Karpas-422 (cell line): Measurements from ENCODE around the gene CCDC81. TPM values are rescaled to one million over a fixed set of nuclear protein-coding genes. Genes with fewer than 3 reads are reported as not detected.

Experiments
- DNase-seq: peaks from one replicate; pipeline ENCODE4 v3.0.0-alpha.2; 2015
- H2AFZ ChIP-seq: fragments of 200-600 bp; sonication (generic); 2 replicates; pipeline ENCODE4 v1.6.1; 2014; ENCODE audit warnings: antibody characterized with exemption, low read length, mixed read lengths
- H3K27ac ChIP-seq: fragments of 200-600 bp; sonication (generic); 2 replicates; pipeline ENCODE4 v1.5.1; 2014; ENCODE audit warnings: mild to moderate bottlenecking, low read length, moderate library complexity
- H3K27me3 ChIP-seq: fragments of 200-600 bp; sonication (generic); 2 replicates; pipeline ENCODE4 v1.6.1; 2014; ENCODE audit warnings: low read length, mixed read lengths
- H3K36me3 ChIP-seq: fragments of 200-600 bp; sonication (generic); 2 replicates; pipeline ENCODE4 v1.6.1; 2014; ENCODE audit warnings: low read length, mixed read lengths; ENCODE audit not compliant: insufficient read depth
- H3K4me1 ChIP-seq: fragments of 200-600 bp; sonication (generic); 2 replicates; pipeline ENCODE4 v1.6.1; 2014; ENCODE audit warnings: mild to moderate bottlenecking, low read length, mixed read lengths
- H3K4me2 ChIP-seq: fragments of 200-600 bp; sonication (generic); 2 replicates; pipeline ENCODE4 v1.6.1; 2014; ENCODE audit warnings: low read length, low read depth, mild to moderate bottlenecking; ENCODE audit not compliant: poor library complexity, severe bottlenecking
- H3K4me3 ChIP-seq: fragments of 200-600 bp; sonication (generic); 2 replicates; pipeline ENCODE4 v1.5.1; 2014; ENCODE audit warnings: mild to moderate bottlenecking, antibody characterized with exemption, low read length, mixed read lengths
- H3K79me2 ChIP-seq: fragments of 200-600 bp; sonication (generic); 2 replicates; pipeline ENCODE4 v1.6.1; 2014; ENCODE audit warnings: mild to moderate bottlenecking, low read length, mixed read lengths
- H3K9ac ChIP-seq: fragments of 200-600 bp; sonication (generic); 2 replicates; pipeline ENCODE4 v1.6.0; 2014; ENCODE audit warnings: low read length
- H3K9me2 ChIP-seq: fragments of 200-600 bp; sonication (generic), shearing (Covaris generic); replicated peaks from 2 replicates; pipeline ENCODE4 v1.6.0; 2014; ENCODE audit warnings: mild to moderate bottlenecking, low read length, moderate library complexity; ENCODE audit not compliant: insufficient read depth
- H3K9me3 ChIP-seq: fragments of 300-700, 200-600 bp; sonication (generic); 2 replicates; pipeline ENCODE4 v1.6.1; 2014; ENCODE audit warnings: low read length, mixed read lengths
- H4K20me1 ChIP-seq: fragments of 200-600 bp; sonication (generic); 2 replicates; pipeline ENCODE4 v1.6.1; 2014; ENCODE audit warnings: mild to moderate bottlenecking, antibody characterized with exemption, low read length, low read depth; ENCODE audit not compliant: insufficient read depth
- total RNA-seq: library from RNA; depleted of rRNA; stranded (reverse); fragments of >200 nt; shearing (Covaris generic); gene quantifications from 2 replicates; pipeline ENCODE4 v1.2.3, GENCODE V29; 2014; ENCODE audit warnings: low replicate concordance

CCDC81 gene
- total RNA-seq, 1 experiment from 2014 or later: 1.6 TPM

- Histone ChIP-seq H3K27me3 (0 out of 2 replicates have a peak, but pooled peaks cover 3% of the 10 kb centered on the region), H3K9ac (no peak overlapping the region), H3K79me2 (no peaks in the 10 kb centered on the region), H3K36me3 (no peaks in the 10 kb centered on the region), H3K4me1 (no peaks in the 10 kb centered on the region), H3K9me3 (no peaks in the 10 kb centered on the region), H2AFZ (no peak overlapping the region), H3K27ac (no peak overlapping the region), H3K4me2 (no peak overlapping the region), H3K4me3 (no peak overlapping the region), H4K20me1 (no peaks in the 10 kb centered on the region), H3K9me2 (no peaks in the 10 kb centered on the region)
- no peak for DNase-seq
Measured at GRCh38 chr11:86395061-86395551, 20.4 kb downstream of the CCDC81 start.

- no peak overlapping the region for H3K4me3 ChIP-seq
- no peak overlapping the region for H3K9ac ChIP-seq
- no peak overlapping the region for H3K4me2 ChIP-seq
- H4K20me1 ChIP-seq: no peaks in the 10 kb centered on the region
- no peak for DNase-seq
- H2AFZ ChIP-seq: no peak overlapping the region
- H3K79me2 ChIP-seq: no peaks in the 10 kb centered on the region
- no peaks in the 10 kb centered on the region for H3K9me2 ChIP-seq
- H3K27me3 ChIP-seq: 0 out of 2 replicates have a peak, but pooled peaks cover 3% of the 10 kb centered on the region
- H3K9me3 ChIP-seq: no peaks in the 10 kb centered on the region
- H3K27ac ChIP-seq: no peak overlapping the region
- no peaks in the 10 kb centered on the region for H3K4me1 ChIP-seq
- no peaks in the 10 kb centered on the region for H3K36me3 ChIP-seq
Measured at GRCh38 chr11:86396396-86396795, 21.7 kb downstream of the CCDC81 start.

GRCh38 chr11:86397351-86397750 lies 22.7 kb downstream of the CCDC81 start:
- Histone ChIP-seq H3K79me2 (no peaks in the 10 kb centered on the region), H3K9me3 (no peaks in the 10 kb centered on the region), H3K9ac (no peak overlapping the region), H3K4me1 (no peaks in the 10 kb centered on the region), H3K4me2 (no peak overlapping the region), H3K27me3 (0 out of 2 replicates have a peak, but pooled peaks cover 3% of the 10 kb centered on the region), H3K4me3 (no peak overlapping the region), H3K9me2 (no peaks in the 10 kb centered on the region), H3K27ac (no peak overlapping the region), H2AFZ (no peak overlapping the region), H3K36me3 (no peaks in the 10 kb centered on the region), H4K20me1 (no peaks in the 10 kb centered on the region)
- DNase-seq: no peak

- no peaks in the 10 kb centered on the region for H4K20me1 ChIP-seq
- no peak overlapping the region for H3K27ac ChIP-seq
- H3K9ac ChIP-seq: no peak overlapping the region
- no peak for DNase-seq
- no peak overlapping the region for H3K4me3 ChIP-seq
- H2AFZ ChIP-seq: no peak overlapping the region
- no peak overlapping the region for H3K4me2 ChIP-seq
- H3K79me2 ChIP-seq: no peaks in the 10 kb centered on the region
- H3K4me1 ChIP-seq: no peaks in the 10 kb centered on the region
- H3K27me3 ChIP-seq: 0 out of 2 replicates have a peak, but pooled peaks cover 3% of the 10 kb centered on the region
- no peaks in the 10 kb centered on the region for H3K9me3 ChIP-seq
- H3K9me2 ChIP-seq: no peaks in the 10 kb centered on the region
- no peaks in the 10 kb centered on the region for H3K36me3 ChIP-seq
Measured at GRCh38 chr11:86398106-86398505, 23.4 kb downstream of the CCDC81 start.

DNA sequence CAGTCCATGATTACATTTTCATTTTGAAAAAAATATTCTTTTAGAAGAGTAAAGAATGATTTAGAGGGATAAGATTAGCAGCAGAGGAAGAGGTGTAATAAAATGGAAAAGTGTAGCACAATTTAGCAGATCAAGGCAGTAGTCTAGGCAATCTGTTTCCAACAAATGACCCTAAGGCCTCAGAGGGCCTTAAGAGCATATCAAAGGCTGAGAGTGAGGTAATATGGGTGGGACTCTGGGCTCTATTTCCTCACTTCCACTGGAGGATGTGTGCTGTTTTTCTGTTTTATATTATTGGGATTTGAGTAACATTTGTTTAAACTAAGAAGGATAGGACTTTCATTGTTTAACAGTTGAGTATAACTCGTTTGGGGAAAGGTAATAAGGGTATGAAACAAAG lies 28.8 kb downstream of the CCDC81 start:
- Histone ChIP-seq H2AFZ (no peak overlapping the region), H3K9ac (no peak overlapping the region), H3K36me3 (no peaks in the 10 kb centered on the region), H4K20me1 (no peaks in the 10 kb centered on the region), H3K4me2 (no peak overlapping the region), H3K4me1 (peaks cover 12% of the 10 kb centered on the region), H3K4me3 (no peak overlapping the region), H3K9me3 (no peaks in the 10 kb centered on the region), H3K9me2 (no peaks in the 10 kb centered on the region), H3K79me2 (no peaks in the 10 kb centered on the region), H3K27ac (no peak overlapping the region), H3K27me3 (no peaks in the 10 kb centered on the region)
- DNase-seq: no peak

- Histone ChIP-seq H3K4me2 (no peak overlapping the region), H3K36me3 (no peaks in the 10 kb centered on the region), H2AFZ (no peak overlapping the region), H3K79me2 (no peaks in the 10 kb centered on the region), H3K9me2 (no peaks in the 10 kb centered on the region), H3K4me3 (no peak overlapping the region), H3K9me3 (no peaks in the 10 kb centered on the region), H3K27ac (no peak overlapping the region), H3K9ac (no peak overlapping the region), H3K4me1 (peaks cover 6% of the 10 kb centered on the region), H3K27me3 (no peaks in the 10 kb centered on the region), H4K20me1 (no peaks in the 10 kb centered on the region)
- no peak for DNase-seq
Measured at GRCh38 chr11:86408845-86409244, 34.2 kb downstream of the CCDC81 start.

- no peak overlapping the region for H3K27ac ChIP-seq
- no peaks in the 10 kb centered on the region for H3K9me2 ChIP-seq
- no peaks in the 10 kb centered on the region for H3K27me3 ChIP-seq
- no peaks in the 10 kb centered on the region for H3K36me3 ChIP-seq
- no peak overlapping the region for H2AFZ ChIP-seq
- no peak overlapping the region for H3K4me3 ChIP-seq
- H3K9ac ChIP-seq: no peak overlapping the region
- H3K9me3 ChIP-seq: no peaks in the 10 kb centered on the region
- no peak for DNase-seq
- no peaks in the 10 kb centered on the region for H3K79me2 ChIP-seq
- H3K4me2 ChIP-seq: no peak overlapping the region
- H3K4me1 ChIP-seq: no peaks in the 10 kb centered on the region
- H4K20me1 ChIP-seq: no peaks in the 10 kb centered on the region
Measured at GRCh38 chr11:86414032-86414431, 39.3 kb downstream of the CCDC81 start.

DNA sequence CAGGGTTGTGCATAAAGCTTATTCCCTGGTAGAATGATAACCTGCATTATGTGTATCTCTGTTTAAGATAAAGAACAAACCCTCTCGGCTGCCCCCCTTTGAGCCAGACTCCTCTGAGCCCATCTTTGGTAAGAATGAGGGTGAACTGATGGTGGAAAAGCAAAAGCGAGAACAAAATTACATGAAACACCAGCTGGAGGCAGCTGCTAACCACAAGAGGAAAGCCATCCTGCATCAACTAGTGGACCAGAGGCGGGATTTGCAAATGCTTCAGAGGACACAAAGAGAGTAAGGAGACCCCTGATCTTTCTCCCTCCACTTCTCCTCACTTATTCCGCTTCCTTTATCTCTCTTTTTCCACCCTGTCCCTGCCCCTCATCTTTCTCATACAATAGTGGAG lies 40.3 kb downstream of the CCDC81 start:
- no peaks in the 10 kb centered on the region for H3K27me3 ChIP-seq
- H3K79me2 ChIP-seq: no peaks in the 10 kb centered on the region
- H3K4me2 ChIP-seq: no peak overlapping the region
- no peak overlapping the region for H3K9ac ChIP-seq
- no peaks in the 10 kb centered on the region for H3K4me1 ChIP-seq
- H3K4me3 ChIP-seq: no peak overlapping the region
- H3K27ac ChIP-seq: no peak overlapping the region
- no peak overlapping the region for H2AFZ ChIP-seq
- no peaks in the 10 kb centered on the region for H3K9me2 ChIP-seq
- no peak for DNase-seq
- no peaks in the 10 kb centered on the region for H3K9me3 ChIP-seq
- no peaks in the 10 kb centered on the region for H3K36me3 ChIP-seq
- H4K20me1 ChIP-seq: no peaks in the 10 kb centered on the region

DNA sequence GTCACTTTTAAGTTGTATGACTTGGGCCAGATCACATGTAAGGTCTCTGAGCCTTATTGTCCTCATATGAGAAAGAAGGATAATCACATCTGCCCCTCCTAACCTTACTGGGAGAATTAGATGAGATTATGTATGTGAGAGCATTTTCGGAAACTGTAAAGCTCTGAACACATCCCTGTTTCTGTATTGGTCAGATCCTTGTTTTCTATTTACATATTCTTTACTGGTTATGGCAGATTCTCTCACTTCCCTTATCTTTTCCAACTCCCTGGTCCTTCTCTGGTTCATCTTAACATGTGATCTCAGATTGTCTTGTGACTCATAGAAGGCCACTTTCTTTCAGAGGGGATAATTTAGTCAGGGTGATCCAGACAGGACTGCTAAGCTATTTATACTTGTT lies 41.8 kb downstream of the CCDC81 start:
- Histone ChIP-seq H4K20me1 (no peaks in the 10 kb centered on the region), H3K36me3 (no peaks in the 10 kb centered on the region), H3K9me2 (no peaks in the 10 kb centered on the region), H3K4me2 (no peak overlapping the region), H3K4me1 (no peaks in the 10 kb centered on the region), H3K27ac (no peak overlapping the region), H3K9me3 (no peaks in the 10 kb centered on the region), H3K27me3 (no peaks in the 10 kb centered on the region), H2AFZ (no peak overlapping the region), H3K79me2 (no peaks in the 10 kb centered on the region), H3K4me3 (no peak overlapping the region), H3K9ac (no peak overlapping the region)
- no peak for DNase-seq
